H1 (cell line): Measurements from ENCODE around the gene PEAK3. TPM values are rescaled to one million over a fixed set of nuclear protein-coding genes. Genes with fewer than 3 reads are reported as not detected.

ENCODE experiments used
- CTCF ChIA-PET: fragments of 300-600 bp; sonication (Branson Sonifier 250); formaldehyde crosslinking; loops from one replicate; lab custom pipeline; 2021; ENCODE audit not compliant: partially characterized antibody; lab: Charles Lee
- POLR2A ChIA-PET: fragments of 300-600 bp; sonication (Branson Sonifier 250); formaldehyde crosslinking; loops from one replicate; lab custom pipeline; 2021; ENCODE audit warnings: inconsistent platforms; ENCODE audit not compliant: partially characterized antibody; lab: Charles Lee
- DNase-seq, 2 experiments: peaks; one replicate each; pipeline versions ENCODE4 v3.0.0 to v3.0.0-alpha.2; 2010 to 2022; ENCODE audit warnings: low spot score in 2 of 2, low read depth in 1 of 2, mixed read lengths in 1 of 2
- FAIRE-seq: peaks from 2 replicates; lab custom pipeline; 2011; peaks lifted over from hg19 to GRCh38; lab: Jason Lieb, UNC
- H2AFZ ChIP-seq: 2 replicates; pipeline ENCODE4 v1.8.1; 2012; ENCODE audit warnings: low read length, inconsistent platforms
- H2AK5ac ChIP-seq: 2 replicates; pipeline ENCODE4 v1.6.1; 2013; ENCODE audit warnings: low read depth, low read length
- H2BK120ac ChIP-seq: replicated peaks from 2 replicates; pipeline ENCODE3; 2013; ENCODE audit warnings: low read depth, low read length, inconsistent platforms
- H2BK12ac ChIP-seq: 2 replicates; pipeline ENCODE4 v1.6.1; 2013; ENCODE audit warnings: low read depth, low read length
- H2BK15ac ChIP-seq: 2 replicates; pipeline ENCODE4 v1.6.1; 2013; ENCODE audit warnings: low read length
- H2BK20ac ChIP-seq: 2 replicates; pipeline ENCODE4 v1.6.1; 2013; ENCODE audit warnings: low read length
- H2BK5ac ChIP-seq: 2 replicates; pipeline ENCODE4 v1.6.1; 2013; ENCODE audit warnings: low read depth, low read length
- H3K14ac ChIP-seq: 2 replicates; pipeline ENCODE4 v1.6.1; 2013; ENCODE audit warnings: inconsistent platforms; ENCODE audit not compliant: insufficient read length
- H3K18ac ChIP-seq: 2 replicates; pipeline ENCODE4 v1.6.1; 2013; ENCODE audit warnings: low read length; ENCODE audit errors: extremely low read depth
- H3K23ac ChIP-seq: 2 replicates; pipeline ENCODE4 v1.6.1; 2013; ENCODE audit warnings: inconsistent platforms; ENCODE audit not compliant: insufficient read length
- H3K23me2 ChIP-seq: 2 replicates; pipeline ENCODE4 v1.6.1; 2013; ENCODE audit warnings: low read depth, low read length
- H3K27ac ChIP-seq: 2 replicates; pipeline ENCODE4 v1.6.1; 2011; ENCODE audit warnings: low read depth, low read length, inconsistent platforms
- H3K27me3 ChIP-seq, 4 experiments: replicated peaks in 1 of 4; 1 replicate in 1 of 4; 2 replicates in 3 of 4; pipeline versions ENCODE4 v1.6.1 to v1.8.1; 2011 to 2013; ENCODE audit warnings: low read length in 3 of 4, mild to moderate bottlenecking in 3 of 4, inconsistent platforms in 2 of 4, mixed read lengths in 2 of 4, moderate library complexity in 1 of 4; ENCODE audit not compliant: control insufficient read depth in 3 of 4, insufficient read depth in 3 of 4; ENCODE audit errors: extremely low read depth in 1 of 4
- H3K36me3 ChIP-seq, 4 experiments: 2 replicates each; pipeline versions ENCODE4 v1.6.1 to v1.8.1; 2011 to 2013; ENCODE audit warnings: mild to moderate bottlenecking in 4 of 4, low read length in 3 of 4, moderate library complexity in 2 of 4, control low read depth in 1 of 4, inconsistent platforms in 1 of 4; ENCODE audit not compliant: insufficient read depth in 4 of 4, control insufficient read depth in 2 of 4
- H3K4ac ChIP-seq: replicated peaks from 2 replicates; pipeline ENCODE3; 2013; ENCODE audit warnings: low read length, low read depth, mixed read lengths, inconsistent platforms; ENCODE audit not compliant: insufficient read length
- H3K4me1 ChIP-seq, 4 experiments: replicated peaks in 1 of 4; 1 replicate in 1 of 4; 2 replicates in 3 of 4; pipeline versions ENCODE4 v1.6.1 to v1.8.1; 2011 to 2013; ENCODE audit warnings: low read length in 3 of 4, inconsistent platforms in 2 of 4, mixed read lengths in 1 of 4; ENCODE audit not compliant: insufficient read depth in 4 of 4, control insufficient read depth in 3 of 4
- H3K4me2 ChIP-seq, 2 experiments: 2 replicates each; pipeline versions ENCODE4 v1.6.1 to v1.8.1; 2011 to 2013; ENCODE audit warnings: low read depth in 2 of 2, low read length in 2 of 2, control low read depth in 1 of 2, inconsistent platforms in 1 of 2, mild to moderate bottlenecking in 1 of 2; ENCODE audit not compliant: insufficient read depth in 1 of 2
- H3K4me3 ChIP-seq, 4 experiments: fragments of 200-600, 300-600 bp in 1 of 4; sonication (generic), shearing (Covaris generic), sonication (Bioruptor Twin) in 1 of 4; 2 replicates each; pipeline versions ENCODE4 v1.5.1 to v1.8.1; 2011 to 2016; ENCODE audit warnings: low read length in 4 of 4, low read depth in 3 of 4, control low read depth in 2 of 4, inconsistent platforms in 2 of 4, mild to moderate bottlenecking in 2 of 4, mixed read lengths in 1 of 4, moderate library complexity in 1 of 4; ENCODE audit not compliant: insufficient read depth in 2 of 4; ENCODE audit errors: extremely low read depth in 1 of 4
- H3K56ac ChIP-seq: replicated peaks from 2 replicates; pipeline ENCODE3; 2013; ENCODE audit warnings: low read depth, mild to moderate bottlenecking, mixed read lengths, low read length, inconsistent platforms; ENCODE audit not compliant: insufficient read length
- H3K79me1 ChIP-seq: 2 replicates; pipeline ENCODE4 v1.6.1; 2013; ENCODE audit warnings: low read depth, low read length, control low read depth
- H3K79me2 ChIP-seq, 2 experiments: 2 replicates each; pipeline versions ENCODE4 v1.6.1 to v1.8.1; 2012 to 2013; ENCODE audit warnings: low read length in 2 of 2, mild to moderate bottlenecking in 2 of 2, inconsistent platforms in 1 of 2; ENCODE audit not compliant: insufficient read depth in 2 of 2, control insufficient read depth in 1 of 2
- H3K9ac ChIP-seq, 4 experiments: replicated peaks in 1 of 4; 1 replicate in 1 of 4; 2 replicates in 3 of 4; pipeline versions ENCODE4 v1.6.1 to v1.8.1; 2011 to 2013; ENCODE audit warnings: low read depth in 3 of 4, low read length in 3 of 4, control low read depth in 2 of 4, mild to moderate bottlenecking in 2 of 4, moderate library complexity in 2 of 4, inconsistent platforms in 1 of 4; ENCODE audit errors: extremely low read depth in 1 of 4
- H3K9me3 ChIP-seq, 2 experiments: 2 replicates each; pipeline versions ENCODE4 v1.6.1 to v1.8.1; 2012 to 2013; ENCODE audit warnings: mild to moderate bottlenecking in 2 of 2, moderate library complexity in 2 of 2, control low read depth in 1 of 2, inconsistent platforms in 1 of 2, low read depth in 1 of 2, low read length in 1 of 2, mixed read lengths in 1 of 2; ENCODE audit not compliant: insufficient read depth in 2 of 2
- H4K20me1 ChIP-seq, 2 experiments: replicated peaks in 1 of 2; 2 replicates each; pipeline versions ENCODE3 to v1.8.1; 2011 to 2013; ENCODE audit warnings: inconsistent platforms in 2 of 2, low read length in 2 of 2, mild to moderate bottlenecking in 1 of 2; ENCODE audit not compliant: insufficient read depth in 2 of 2, control insufficient read depth in 1 of 2
- H4K5ac ChIP-seq: 2 replicates; pipeline ENCODE4 v1.6.1; 2013; ENCODE audit warnings: low read length, low read depth, mixed read lengths, inconsistent platforms; ENCODE audit not compliant: insufficient read length
- H4K8ac ChIP-seq: 2 replicates; pipeline ENCODE4 v1.8.0; 2013; ENCODE audit warnings: mild to moderate bottlenecking, moderate library complexity, low read length, inconsistent platforms; ENCODE audit not compliant: insufficient read depth; ENCODE audit errors: extremely low read depth
- H4K91ac ChIP-seq: replicated peaks from 2 replicates; pipeline ENCODE3; 2013; ENCODE audit warnings: low read length, mixed read lengths, inconsistent platforms; ENCODE audit not compliant: insufficient read length
- ASH2L ChIP-seq: fragments of 200-600, 300-600 bp; sonication (generic); IDR thresholded peaks from one replicate; pipeline ENCODE4 v1.7.1; 2017; ENCODE audit warnings: low read length
- ATF3 ChIP-seq: IDR thresholded peaks from 2 replicates; pipeline ENCODE4 v1.6.1; 2011; ENCODE audit warnings: low read depth, mild to moderate bottlenecking, low read length; ENCODE audit not compliant: insufficient read depth
- CEBPB ChIP-seq: IDR thresholded peaks from 2 replicates; pipeline ENCODE4 v1.6.1; 2012; ENCODE audit warnings: low read depth, low read length
- GTF2F1 ChIP-seq: IDR thresholded peaks from 2 replicates; pipeline ENCODE4 v1.6.1; 2012; ENCODE audit warnings: low read depth, low read length, improper control_type of control experiment, borderline replicate concordance
- KDM1A ChIP-seq: fragments of 200-600, 300-600 bp; sonication (generic); IDR thresholded peaks from 2 replicates; pipeline ENCODE4 v1.7.1; 2016; ENCODE audit warnings: mild to moderate bottlenecking, low read length, borderline replicate concordance
- KDM5A ChIP-seq: fragments of 200-600 bp; IDR thresholded peaks from 2 replicates; pipeline ENCODE4 v1.7.1; 2012; ENCODE audit warnings: mild to moderate bottlenecking, low read length, inconsistent platforms, mixed read lengths
- MAFK ChIP-seq: IDR thresholded peaks from 2 replicates; pipeline ENCODE4 v1.6.1; 2012; ENCODE audit warnings: low read depth, mild to moderate bottlenecking, improper control_type of control experiment, low read length
- POLR2A ChIP-seq, 2 experiments: IDR thresholded peaks; 1 replicate in 1 of 2; 2 replicates in 1 of 2; pipeline ENCODE4 v1.6.1; 2011; ENCODE audit warnings: low read depth in 2 of 2, low read length in 2 of 2, mild to moderate bottlenecking in 2 of 2; ENCODE audit errors: control extremely low read depth in 1 of 2
- POLR2AphosphoS5 ChIP-seq: IDR thresholded peaks from 2 replicates; pipeline ENCODE4 v1.6.1; 2011; ENCODE audit warnings: low read depth, low read length
- RNF2 ChIP-seq: fragments of 200-900, 300-1000 bp; sonication (generic); IDR thresholded peaks from 2 replicates; pipeline ENCODE4 v1.7.1; 2016; ENCODE audit warnings: borderline replicate concordance, low read depth, mild to moderate bottlenecking, antibody characterized with exemption, low read length; ENCODE audit not compliant: poor library complexity, severe bottlenecking; ENCODE audit errors: missing control alignments
- SIRT6 ChIP-seq: IDR thresholded peaks from one replicate; pipeline ENCODE4 v1.7.1; 2012; ENCODE audit warnings: low read length, inconsistent platforms
- SIX5 ChIP-seq: IDR thresholded peaks from 2 replicates; pipeline ENCODE4 v1.6.1; 2011; ENCODE audit warnings: mild to moderate bottlenecking, low read depth, low read length
- SP4 ChIP-seq: IDR thresholded peaks from 2 replicates; pipeline ENCODE4 v1.6.1; 2012; ENCODE audit warnings: low read length, inconsistent platforms
- SUZ12 ChIP-seq: fragments of 200-600 bp; sonication (generic); IDR thresholded peaks from 2 replicates; pipeline ENCODE4 v1.6.1; 2012; ENCODE audit warnings: mild to moderate bottlenecking, inconsistent platforms, low read length, moderate library complexity, mixed read lengths
- TCF12 ChIP-seq: IDR thresholded peaks from 2 replicates; pipeline ENCODE4 v1.6.1; 2011; ENCODE audit warnings: low read depth, mild to moderate bottlenecking, low read length
- WGBS, 2 experiments: shearing (Covaris generic) in 1 of 2; methylation state at CpG; one replicate each; pipeline versions ENCODE4 v1.1.6 to v1.1.7; 2013 to 2015; ENCODE audit warnings: low lambda C conversion rate in 2 of 2, mixed read lengths in 2 of 2, inconsistent platforms in 1 of 2, low coverage in 1 of 2, missing lambda C conversion rate in 1 of 2; ENCODE audit not compliant: insufficient replicate concordance in 2 of 2, insufficient coverage in 1 of 2, insufficient read length in 1 of 2; ENCODE audit errors: extremely low coverage in 1 of 2, missing lambda C conversion rate in 1 of 2; 5-methylcytosine and 5-hydroxymethylcytosine counted together
- polyA plus RNA-seq, 7 experiments: library from polyadenylated mRNA; depleted of rRNA in 3 of 7; stranded (reverse) in 5 of 7; unstranded in 2 of 7; fragments of >200 nt in 5 of 7; fragments of 200-250 nt in 2 of 7; gene quantifications; 1 replicate in 5 of 7; 2 replicates in 1 of 7; 4 replicates in 1 of 7; pipeline versions ENCODE4 v1.2.1 to v1.2.3, GENCODE V29; 2011 to 2013; ENCODE audit warnings: missing spikeins in 2 of 7, mixed read lengths in 2 of 7
- total RNA-seq: library from RNA; stranded (reverse); fragmentation: NEBNext Ultra II Directional; extraction: Animal tissue kit (Norgen Biotek cat#: 25700); gene quantifications from 2 replicates; pipeline ENCODE4 v1.2.1, GENCODE V29; 2021

The PEAK3 gene
- total and polyA plus RNA-seq, 2 of the 8 experiments (the other 6 are each of a cell fraction or from before 2014, with no cell fraction given), result not detected

- no peaks in the 10 kb centered on the region for H3K9me3 ChIP-seq
- no peak overlapping the region for H3K4me2 ChIP-seq
- H4K20me1 ChIP-seq, result peaks cover 0 to 2% of the 10 kb centered on the region in 2 experiments
- H2BK15ac ChIP-seq, result no peak overlapping the region
- H3K14ac ChIP-seq, result no peak overlapping the region
- no peak overlapping the region for H3K27ac ChIP-seq
- H3K56ac ChIP-seq, result no peak overlapping the region
- DNase-seq, result no peak
- H3K79me2 ChIP-seq, result no peaks in the 10 kb centered on the region
- peaks cover 14 to 23% (median 20%) of the 10 kb centered on the region in 4 experiments for H3K27me3 ChIP-seq
- peak overlapping the region; percentile 25; the same call in 1 of the 2 replicates for H4K8ac ChIP-seq
- H3K4me3 ChIP-seq, result no peak overlapping the region
- H3K4me1 ChIP-seq, result peaks cover 0 to 5% (median 3%) of the 10 kb centered on the region in 4 experiments; a peak in 3 of 7 replicates
- H3K79me1 ChIP-seq, result no peaks in the 10 kb centered on the region
- WGBS, 2 experiments, result 93% methylated on average over 16 of the region's 16 CpGs; no CpG with 5 or more reads in 1 of the 2 experiments
- H3K23ac ChIP-seq, result no peak overlapping the region
- FAIRE-seq, result no peak
- H2BK120ac ChIP-seq, result no peak overlapping the region
- H3K9ac ChIP-seq, result no peak overlapping the region
- H3K36me3 ChIP-seq, result no peaks in the 10 kb centered on the region
- no peak overlapping the region for H3K4ac ChIP-seq
- no peak overlapping the region for H4K91ac ChIP-seq
- H2BK5ac ChIP-seq, result no peak overlapping the region
- no peak overlapping the region for H2AK5ac ChIP-seq
- H2AFZ ChIP-seq, result no peak overlapping the region
- H2BK20ac ChIP-seq, result no peak overlapping the region
- H2BK12ac ChIP-seq, result no peak overlapping the region
- no peak overlapping the region for H4K5ac ChIP-seq
- H3K18ac ChIP-seq, result no peak overlapping the region
- peaks cover 3% of the 10 kb centered on the region; the same call in 1 of the 2 replicates for H3K23me2 ChIP-seq
- ChIA-PET CTCF (interaction anchor here (0.6 to 3.3 kb wide), 4 partner anchors 9 to 304 kb away, joined by 3 to 23 read pairs (median 5); no protein-coding TSS in a partner anchor), POLR2A (interaction anchor here (0.6 to 3.9 kb wide), 8 partner anchors 9 to 426 kb away, joined by 3 to 16 read pairs (median 4); partner anchors contain the start of genes LINGO3 and PEAK3)
- no peak for TF ChIP-seq KDM5A
- no peak for TF ChIP-seq KDM1A
- no peak for TF ChIP-seq MAFK
- TF ChIP-seq ATF3, result no peak
- TF ChIP-seq GTF2F1, result no peak
- TF ChIP-seq POLR2AphosphoS5, result no peak
- TF ChIP-seq SUZ12, result no peak
- no peak for TF ChIP-seq SIRT6
- TF ChIP-seq ASH2L, result no peak
- TF ChIP-seq SP4, result no peak
- no peak for TF ChIP-seq POLR2A (IDR thresholded peaks at IDR 0.05; ENCODE audit: control extremely low read depth in 1 of 2, low read depth in 2 of 2, low read length in 2 of 2)
- no peak for TF ChIP-seq CEBPB
- no peak for TF ChIP-seq RNF2
- no peak for TF ChIP-seq TCF12
- TF ChIP-seq SIX5, result no peak
Measured at GRCh38 chr19:2296141-2296540, 14.2 kb upstream of the PEAK3 start.
